SU-DHL-6 (cell line): ENCODE measurements around the gene EPHA6.

ENCODE experiments used
- H2AFZ ChIP-seq: fragments of 200-600 bp; sonication (generic); 2 replicates; pipeline ENCODE4 v1.6.1; 2014; ENCODE audit warnings: low read depth, mild to moderate bottlenecking, moderate library complexity, mixed read lengths, antibody characterized with exemption, low read length; ENCODE audit not compliant: severe bottlenecking
- H3F3A ChIP-seq: fragments of 200-600 bp; shearing (Covaris generic); 2 replicates; pipeline ENCODE4 v1.6.0; 2016; ENCODE audit warnings: antibody characterized with exemption, mild to moderate bottlenecking; ENCODE audit not compliant: insufficient read depth
- H3K27ac ChIP-seq: fragments of 200-600 bp; sonication (generic); 2 replicates; pipeline ENCODE4 v1.5.1; 2016; ENCODE audit warnings: low read depth, mild to moderate bottlenecking, low read length, moderate library complexity, mixed read lengths
- H3K27me3 ChIP-seq: fragments of 200-600 bp; sonication (generic), shearing (Covaris generic); 2 replicates; pipeline ENCODE4 v1.6.0; 2014; ENCODE audit warnings: mild to moderate bottlenecking, low read length
- H3K36me3 ChIP-seq: fragments of 200-600 bp; sonication (generic); 2 replicates; pipeline ENCODE4 v1.6.1; 2014; ENCODE audit warnings: mild to moderate bottlenecking, low read length, mixed read lengths
- H3K4me2 ChIP-seq: fragments of 300-600, 200-600 bp; shearing (Covaris generic), sonication (generic); 2 replicates; pipeline ENCODE4 v1.6.0; 2014; ENCODE audit warnings: low read length, low read depth, mild to moderate bottlenecking; ENCODE audit not compliant: poor library complexity, severe bottlenecking
- H3K4me3 ChIP-seq: fragments of 200-600 bp; sonication (generic); 2 replicates; pipeline ENCODE4 v1.5.1; 2014; ENCODE audit warnings: antibody characterized with exemption, low read length, mild to moderate bottlenecking, mixed read lengths; ENCODE audit not compliant: insufficient read depth, poor library complexity, severe bottlenecking
- H3K79me2 ChIP-seq: fragments of 200-600 bp; sonication (generic); 2 replicates; pipeline ENCODE4 v1.6.1; 2014; ENCODE audit warnings: mild to moderate bottlenecking, low read length, moderate library complexity; ENCODE audit not compliant: insufficient read depth
- H3K9ac ChIP-seq: fragments of 200-600 bp; sonication (generic); 2 replicates; pipeline ENCODE4 v1.7.0; 2014; ENCODE audit warnings: mild to moderate bottlenecking, low read length
- H3K9me2 ChIP-seq: fragments of 200-600 bp; sonication (generic); replicated peaks from 2 replicates; pipeline ENCODE4 v1.6.1; 2014; ENCODE audit warnings: low read length; ENCODE audit not compliant: insufficient read depth
- H3K9me3 ChIP-seq: fragments of 200-600 bp; sonication (generic); 2 replicates; pipeline ENCODE4 v1.6.1; 2014; ENCODE audit warnings: low read length, mixed read lengths; ENCODE audit not compliant: insufficient read depth
- H4K20me1 ChIP-seq: fragments of 200-600 bp; sonication (generic); 2 replicates; pipeline ENCODE4 v1.6.1; 2014; ENCODE audit warnings: low read depth, mild to moderate bottlenecking, antibody characterized with exemption, low read length, moderate library complexity, mixed read lengths
- CTCF ChIP-seq: fragments of 200-600 bp; sonication (generic); IDR thresholded peaks from one replicate; pipeline ENCODE4 v1.5.1; 2017; ENCODE audit warnings: antibody characterized with exemption, mild to moderate bottlenecking, low read length, moderate library complexity; ENCODE audit not compliant: insufficient read depth, poor library complexity, severe bottlenecking
- EZH2phosphoT487 ChIP-seq: fragments of 200-600 bp; sonication (generic), shearing (Covaris generic); conservative IDR thresholded peaks from 2 replicates; pipeline ENCODE4 v1.6.1; 2018; ENCODE audit warnings: mild to moderate bottlenecking, antibody characterized with exemption, low read length, moderate library complexity, mixed read lengths

Gene EPHA6

GRCh38 chr3:97201814-97202213 lies 387.4 kb downstream of the EPHA6 start:
- no peaks in the 10 kb centered on the region for H3K9me2 ChIP-seq
- TF ChIP-seq EZH2phosphoT487, result no peak
- no peak for TF ChIP-seq CTCF

GRCh38 chr3:97228966-97229365 lies 414.6 kb downstream of the EPHA6 start:
- Histone ChIP-seq H3K9me2 (no peaks in the 10 kb centered on the region), H3K9ac (no peak overlapping the region), H3K36me3 (no peaks in the 10 kb centered on the region), H3F3A (no peaks in the 10 kb centered on the region), H3K4me3 (no peak overlapping the region), H2AFZ (no peak overlapping the region), H3K27ac (no peak overlapping the region), H3K9me3 (no peaks in the 10 kb centered on the region), H3K4me2 (no peak overlapping the region), H3K27me3 (no peaks in the 10 kb centered on the region), H4K20me1 (no peaks in the 10 kb centered on the region), H3K79me2 (no peaks in the 10 kb centered on the region)
- TF ChIP-seq CTCF (no peak), EZH2phosphoT487 (no peak)

More at GRCh38 chr3:97201814-97202213, 387.4 kb downstream of the EPHA6 start:
- H2AFZ ChIP-seq, result no peak overlapping the region
- H3K4me3 ChIP-seq, result no peak overlapping the region
- no peaks in the 10 kb centered on the region for H3F3A ChIP-seq
- no peak overlapping the region for H3K9ac ChIP-seq
- no peaks in the 10 kb centered on the region for H3K9me3 ChIP-seq
- no peaks in the 10 kb centered on the region for H3K27me3 ChIP-seq
- no peaks in the 10 kb centered on the region for H4K20me1 ChIP-seq
- no peaks in the 10 kb centered on the region for H3K79me2 ChIP-seq
- H3K4me2 ChIP-seq, result no peak overlapping the region
- H3K27ac ChIP-seq, result no peak overlapping the region
- no peaks in the 10 kb centered on the region for H3K36me3 ChIP-seq

- H3K27me3 ChIP-seq, result no peaks in the 10 kb centered on the region
- no peak overlapping the region for H2AFZ ChIP-seq
- H3K79me2 ChIP-seq, result no peaks in the 10 kb centered on the region
- no peaks in the 10 kb centered on the region for H3K36me3 ChIP-seq
- TF ChIP-seq CTCF (no peak), EZH2phosphoT487 (no peak)
- no peak overlapping the region for H3K4me2 ChIP-seq
- no peaks in the 10 kb centered on the region for H3K9me3 ChIP-seq
- no peaks in the 10 kb centered on the region for H4K20me1 ChIP-seq
- H3K9ac ChIP-seq, result no peak overlapping the region
- H3K9me2 ChIP-seq, result no peaks in the 10 kb centered on the region
- H3K4me3 ChIP-seq, result no peak overlapping the region
- no peak overlapping the region for H3K27ac ChIP-seq
- no peaks in the 10 kb centered on the region for H3F3A ChIP-seq
Observed at GRCh38 chr3:97230486-97230885, 416.1 kb downstream of the EPHA6 start.
